Measurements from ENCODE around the gene SPDYE5. TPM values are rescaled to one million over a fixed set of nuclear protein-coding genes. Genes with fewer than 3 reads are reported as not detected.

Gene SPDYE5
- total and polyA plus RNA-seq, 10 of the 15 experiments (the other 5 are each of a cell fraction or from before 2014, with no cell fraction given), result 0.07 to 2.7 (median 1.4) TPM; not detected in 6

GRCh38 chr7:75532639-75533038 lies 40.5 kb downstream of the SPDYE5 start:
- H3K9me3 ChIP-seq (replicated peaks; ENCODE audit: control insufficient read depth, insufficient read depth, low read length), result no peaks in the 10 kb centered on the region
- intact Hi-C loops (cut with micrococcal nuclease; ENCODE audit: unreplicated experiment), result loop anchor here (10.0 kb wide), 1 partner anchor 102 kb away; no protein-coding TSS in a partner anchor
- no peak overlapping the region for H2AFZ ChIP-seq (ENCODE audit: control insufficient read depth, low read depth, low read length)
- H3K27me3 ChIP-seq (replicated peaks in 1 of 2; ENCODE audit: control insufficient read depth in 2 of 2, insufficient read depth in 2 of 2, low read length in 1 of 2), result no peaks in the 10 kb centered on the region
- H3K4me2 ChIP-seq (ENCODE audit: control insufficient read depth, insufficient read depth), result no peak overlapping the region
- H3K36me3 ChIP-seq (ENCODE audit: control insufficient read depth in 2 of 2, insufficient read depth in 2 of 2, low read length in 1 of 2), result no peaks in the 10 kb centered on the region
- BruUV-seq (replicated peaks), result no TSS peak
- no peak for DNase-seq (ENCODE audit: low read depth, low spot score)
- TF ChIP-seq CREB1 (IDR thresholded peaks at IDR 0.05; ENCODE audit: low read depth) (no peak), PKNOX1 (IDR thresholded peaks at IDR 0.05) (no peak), SPI1 (IDR thresholded peaks at IDR 0.05; ENCODE audit: borderline replicate concordance, insufficient read depth, low read depth, low read length) (no peak), SUZ12 (IDR thresholded peaks at IDR 0.05; ENCODE audit: unreplicated experiment) (no peak), TCF12 (IDR thresholded peaks at IDR 0.05; ENCODE audit: low read depth, low read length) (no peak), ZNF207 (IDR thresholded peaks at IDR 0.05; ENCODE audit: borderline replicate concordance) (no peak), NR2C1 (IDR thresholded peaks at IDR 0.05) (no peak), RB1 (IDR thresholded peaks at IDR 0.05; ENCODE audit: borderline replicate concordance) (no peak)
- FAIRE-seq, result no peak
- WGBS (ENCODE audit: insufficient coverage, insufficient replicate concordance, low lambda C conversion rate, missing lambda C conversion rate), result 84% methylated on average over 4 of the region's 4 CpGs
- no peaks in the 10 kb centered on the region for H4K20me1 ChIP-seq (ENCODE audit: control insufficient read depth, insufficient read depth)
- RAD21 ChIA-PET (ENCODE audit: unreplicated experiment), result no interaction called here
- POLR2A ChIA-PET, result interaction anchor here (0.5 to 0.7 kb wide), 2 partner anchors 70 to 222 kb away, joined by 4 to 9 read pairs; no protein-coding TSS in a partner anchor
- SMC1A ChIA-PET (ENCODE audit: uncharacterized antibody, unreplicated experiment), result no interaction called here
- peaks cover 3% of the 10 kb centered on the region for H3K79me2 ChIP-seq (ENCODE audit: control insufficient read depth, insufficient read depth, low read length)
- CTCF ChIA-PET, result no interaction called here
- in situ Hi-C loops (cut with MboI), result no loop called here
- no peak for ATAC-seq
- H3K4me1 ChIP-seq (ENCODE audit: control insufficient read depth, insufficient read depth, low read length), result peaks cover 11% of the 10 kb centered on the region
- no peak overlapping the region for H3K4me3 ChIP-seq
- no peak overlapping the region for H3K27ac ChIP-seq (ENCODE audit: control insufficient read depth, insufficient read depth)
- no peak overlapping the region for H3K9ac ChIP-seq (ENCODE audit: control insufficient read depth, insufficient read depth, low read length)
